Ectodermal cell (in vitro differentiated cells): ENCODE measurements around the gene SLC25A1.

Experiments
- H3K27ac ChIP-seq: 2 replicates; pipeline ENCODE4 v1.7.0; 2013; ENCODE audit warnings: mild to moderate bottlenecking, low read depth, low read length; ENCODE audit not compliant: insufficient read depth, poor library complexity, severe bottlenecking
- H3K27me3 ChIP-seq: 2 replicates; pipeline ENCODE4 v1.7.0; 2013; ENCODE audit warnings: mild to moderate bottlenecking, low read length; ENCODE audit not compliant: insufficient read depth, control insufficient read depth, poor library complexity, severe bottlenecking
- H3K36me3 ChIP-seq: one replicate; pipeline ENCODE4 v1.7.0; 2013; ENCODE audit warnings: low read length; ENCODE audit not compliant: control insufficient read depth, insufficient read depth
- H3K4me1 ChIP-seq: one replicate; pipeline ENCODE4 v1.7.0; 2013; ENCODE audit warnings: low read length; ENCODE audit not compliant: control insufficient read depth, insufficient read depth
- H3K4me3 ChIP-seq: 2 replicates; pipeline ENCODE4 v1.7.0; 2013; ENCODE audit warnings: low read depth, low read length, control low read depth; ENCODE audit not compliant: insufficient read depth
- H3K9me3 ChIP-seq: 2 replicates; pipeline ENCODE4 v1.7.0; 2013; ENCODE audit warnings: mild to moderate bottlenecking, low read length, moderate library complexity; ENCODE audit not compliant: control insufficient read depth
- WGBS, 2 experiments: methylation state at CpG; one replicate each; pipeline ENCODE4 v1.1.7; 2013; ENCODE audit warnings: missing lambda C conversion rate in 2 of 2; 5-methylcytosine and 5-hydroxymethylcytosine counted together

Gene SLC25A1

DNA sequence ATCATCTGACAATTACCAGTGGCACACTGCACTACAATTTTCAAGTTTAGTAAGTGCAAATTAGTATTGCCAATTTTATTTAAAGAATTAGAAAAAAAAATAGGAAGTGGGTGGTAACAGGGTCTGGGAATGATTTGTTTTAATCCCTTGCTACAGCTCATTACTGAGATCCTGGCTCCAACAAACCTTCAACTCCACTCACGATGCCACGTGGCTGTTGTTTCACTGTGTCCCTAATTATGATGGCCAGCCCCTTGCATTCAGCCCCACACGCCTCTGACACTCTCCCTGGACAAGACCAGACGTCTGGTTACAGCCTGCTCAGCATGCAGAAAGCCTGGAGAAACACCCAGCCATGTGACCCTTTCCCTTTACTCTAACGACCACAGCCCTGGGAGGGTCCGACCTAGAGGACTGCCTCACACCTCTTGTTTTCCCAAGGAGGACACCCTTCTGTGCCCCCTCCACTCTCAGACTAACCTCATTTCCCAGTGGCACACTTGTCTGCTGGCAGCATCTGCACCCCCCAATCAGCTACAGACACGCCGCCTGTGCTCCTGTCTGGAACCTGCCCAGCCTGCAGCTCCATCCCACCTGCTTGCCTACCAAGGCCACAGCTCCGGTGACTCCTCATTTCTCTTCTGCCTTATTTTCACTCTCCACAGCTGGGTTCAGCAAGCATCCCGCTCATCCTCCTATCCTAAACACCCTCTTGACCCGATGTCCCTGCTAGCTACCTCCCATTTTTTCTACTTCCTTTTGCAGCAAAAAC lies 18.5 kb upstream of the SLC25A1 start:
- Histone ChIP-seq H3K9me3 (no peaks in the 10 kb centered on the region), H3K36me3 (no peaks in the 10 kb centered on the region), H3K27ac (no peak overlapping the region), H3K4me3 (no peak overlapping the region), H3K4me1 (no peaks in the 10 kb centered on the region), H3K27me3 (no peaks in the 10 kb centered on the region)
- 88 to 89% methylated on average over 11 of the region's 11 CpGs for WGBS, 2 experiments

DNA sequence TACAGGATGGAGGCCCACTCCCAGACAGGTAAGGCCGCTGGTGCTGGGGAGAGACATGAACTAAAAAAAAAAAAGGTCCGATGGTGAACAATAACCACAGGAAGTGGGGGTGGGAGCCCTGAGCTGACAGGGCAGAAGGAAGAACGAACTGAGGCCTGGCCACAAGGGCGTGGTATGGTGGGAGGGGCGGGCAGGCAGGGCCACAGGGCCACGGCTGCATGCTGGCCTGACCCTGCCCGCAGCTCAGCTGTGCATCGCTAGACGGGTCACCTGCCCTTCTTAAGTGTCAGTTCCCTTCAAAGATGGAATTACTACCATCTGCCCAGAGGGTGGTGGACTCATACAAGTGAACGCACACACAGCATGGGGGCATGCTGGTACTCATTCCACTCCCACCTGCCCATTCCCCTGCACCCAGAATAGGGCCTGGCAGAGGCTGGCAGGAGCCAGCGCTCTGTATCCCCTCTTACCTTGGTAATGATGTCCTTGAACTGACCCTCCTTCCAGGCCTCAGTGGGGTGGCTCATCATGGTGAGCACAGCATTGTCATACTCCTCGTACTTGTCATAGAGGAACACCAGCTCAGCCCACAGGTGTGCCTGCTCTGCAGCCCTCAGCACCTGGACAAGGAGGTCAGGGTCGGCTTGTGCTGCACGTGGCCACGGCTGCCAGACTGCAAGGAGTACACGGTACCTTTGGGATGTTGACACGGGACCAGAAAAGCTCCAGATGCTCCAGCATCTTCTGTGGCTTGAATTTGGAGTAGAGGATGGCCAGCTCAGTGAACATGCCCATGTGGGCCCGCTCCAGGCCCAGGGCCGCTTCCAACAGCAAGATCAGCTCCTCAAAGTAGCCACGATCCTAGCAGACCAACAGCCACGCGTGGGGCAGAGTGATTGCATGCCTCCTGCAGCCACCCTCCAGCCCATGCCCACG lies 17.5 kb upstream of the SLC25A1 start:
- WGBS, 2 experiments = 94 to 95% methylated on average over 23 of the region's 23 CpGs
- Histone ChIP-seq H3K4me3 (no peak overlapping the region), H3K27ac (no peak overlapping the region), H3K36me3 (no peaks in the 10 kb centered on the region), H3K9me3 (no peaks in the 10 kb centered on the region), H3K27me3 (no peaks in the 10 kb centered on the region), H3K4me1 (no peaks in the 10 kb centered on the region)

GRCh38 chr22:19194766-19195536 lies 16.4 kb upstream of the SLC25A1 start:
- H3K27me3 ChIP-seq = no peaks in the 10 kb centered on the region
- H3K36me3 ChIP-seq = no peaks in the 10 kb centered on the region
- 94% methylated on average over 16 of the region's 16 CpGs for WGBS, 2 experiments
- H3K4me1 ChIP-seq = no peaks in the 10 kb centered on the region
- H3K27ac ChIP-seq = no peak overlapping the region
- no peak overlapping the region for H3K4me3 ChIP-seq
- no peaks in the 10 kb centered on the region for H3K9me3 ChIP-seq

DNA sequence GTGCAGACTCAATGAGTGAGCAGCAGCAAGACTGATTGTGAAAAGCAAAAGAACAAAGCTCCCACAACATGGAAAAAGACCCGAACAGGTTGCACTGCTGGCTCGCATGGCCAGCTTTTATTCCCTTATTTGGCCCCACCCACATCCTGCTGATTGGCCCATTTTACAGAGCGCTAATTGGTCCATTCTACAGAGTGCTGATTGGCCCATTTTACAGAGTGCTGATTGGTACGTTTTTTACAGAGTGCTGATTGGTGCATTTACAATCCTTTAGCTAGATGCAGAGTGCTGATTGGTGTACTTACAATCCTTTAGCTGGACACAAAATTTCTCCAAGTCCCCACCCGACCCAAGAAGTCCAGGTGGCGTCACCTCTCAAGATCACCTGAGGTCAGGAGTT lies 15.3 kb upstream of the SLC25A1 start:
- no peaks in the 10 kb centered on the region for H3K36me3 ChIP-seq
- H3K9me3 ChIP-seq = no peaks in the 10 kb centered on the region
- H3K27ac ChIP-seq = no peak overlapping the region
- H3K4me1 ChIP-seq = no peaks in the 10 kb centered on the region
- H3K4me3 ChIP-seq = no peak overlapping the region
- no peaks in the 10 kb centered on the region for H3K27me3 ChIP-seq
- 93 to 97% methylated on average over 6 of the region's 6 CpGs for WGBS, 2 experiments

GRCh38 chr22:19187716-19188563 lies 9.4 kb upstream of the SLC25A1 start:
- H3K9me3 ChIP-seq = no peaks in the 10 kb centered on the region
- no peaks in the 10 kb centered on the region for H3K27me3 ChIP-seq
- no peaks in the 10 kb centered on the region for H3K36me3 ChIP-seq
- WGBS, 2 experiments = 92 to 94% methylated on average over 6 of the region's 6 CpGs
- H3K4me1 ChIP-seq = no peaks in the 10 kb centered on the region
- H3K27ac ChIP-seq = no peak overlapping the region
- no peak overlapping the region for H3K4me3 ChIP-seq

DNA sequence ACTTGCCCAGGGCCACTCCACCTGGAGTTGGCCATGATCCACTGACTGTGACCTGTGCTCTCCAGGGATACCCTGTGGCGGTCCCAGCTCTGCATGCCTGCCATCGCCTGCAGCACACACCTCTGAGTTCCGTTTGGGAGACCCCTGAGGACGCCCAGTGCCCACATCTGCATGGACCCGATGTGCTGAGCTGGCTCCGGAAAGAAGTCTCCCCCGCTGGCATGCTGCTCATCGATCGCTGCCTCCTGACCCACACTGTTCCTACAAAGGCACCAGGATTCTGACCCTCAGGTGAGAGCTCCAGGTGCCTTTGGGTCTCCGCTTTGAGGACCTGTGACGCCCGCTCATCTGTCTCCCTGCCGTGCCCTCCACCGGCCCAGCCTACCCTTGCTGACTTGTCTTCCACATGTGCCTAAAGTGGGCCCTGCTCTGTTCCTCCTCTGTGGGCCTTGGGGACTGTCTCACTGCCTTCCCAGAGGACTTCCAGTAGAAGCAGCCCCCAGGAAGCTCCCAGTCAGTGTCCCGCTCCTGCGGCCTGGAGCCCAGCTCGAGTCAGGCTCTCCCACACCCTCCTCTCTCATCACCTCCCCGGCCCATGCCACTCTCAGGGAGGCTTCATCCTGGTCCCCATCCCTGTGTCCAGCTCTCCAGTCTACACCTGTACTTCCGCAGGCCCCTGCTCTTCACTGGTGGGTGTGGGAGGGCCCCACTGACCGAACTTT lies 5.9 kb upstream of the SLC25A1 start:
- peaks cover 11% of the 10 kb centered on the region for H3K4me1 ChIP-seq
- WGBS, 2 experiments = 92 to 93% methylated on average over 20 of the region's 20 CpGs
- no peaks in the 10 kb centered on the region for H3K36me3 ChIP-seq
- H3K4me3 ChIP-seq = no peak overlapping the region
- no peaks in the 10 kb centered on the region for H3K27me3 ChIP-seq
- no peak overlapping the region for H3K27ac ChIP-seq
- no peaks in the 10 kb centered on the region for H3K9me3 ChIP-seq

GRCh38 chr22:19183216-19183615 lies 4.7 kb upstream of the SLC25A1 start:
- WGBS, 2 experiments = 94 to 95% methylated on average over 9 of the region's 9 CpGs
- Histone ChIP-seq H3K36me3 (no peaks in the 10 kb centered on the region), H3K4me3 (no peak overlapping the region), H3K27ac (no peak overlapping the region), H3K9me3 (no peaks in the 10 kb centered on the region), H3K27me3 (no peaks in the 10 kb centered on the region), H3K4me1 (peaks cover 11% of the 10 kb centered on the region)

GRCh38 chr22:19182472-19183157 lies 4.1 kb upstream of the SLC25A1 start:
- H3K9me3 ChIP-seq = no peaks in the 10 kb centered on the region
- H3K36me3 ChIP-seq = no peaks in the 10 kb centered on the region
- peaks cover 13% of the 10 kb centered on the region for H3K4me1 ChIP-seq
- no peak overlapping the region for H3K27ac ChIP-seq
- H3K27me3 ChIP-seq = no peaks in the 10 kb centered on the region
- WGBS, 2 experiments = 71 to 76% methylated on average over 8 to 9 of the region's 9 CpGs
- no peak overlapping the region for H3K4me3 ChIP-seq
